Measurements from ENCODE around the gene GNG12. TPM values are rescaled to one million over a fixed set of nuclear protein-coding genes. Genes with fewer than 3 reads are reported as not detected.

GNG12 gene
- polyA plus RNA-seq, 3 donors, result 0.03 TPM; not detected in 2

GRCh38 chr1:67741121-67741520 is 92.1 kb downstream of the GNG12 start:
- Histone ChIP-seq H3K36me3 (replicated peaks in 1 of 2; ENCODE audit: control insufficient read depth in 1 of 2, insufficient read depth in 2 of 2, low read length in 2 of 2) (no peaks in the 10 kb centered on the region), H3K27me3 (ENCODE audit: control insufficient read depth in 2 of 2, insufficient read depth in 2 of 2, low read length in 2 of 2) (no peaks in the 10 kb centered on the region), H3K4me3 (replicated peaks in 1 of 3; ENCODE audit: low read depth in 2 of 3, low read length in 3 of 3) (no peak overlapping the region), H3K9me3 (replicated peaks in 1 of 2; ENCODE audit: control insufficient read depth in 1 of 2, insufficient read depth in 1 of 2, low read length in 2 of 2) (no peaks in the 10 kb centered on the region), H3K27ac (ENCODE audit: low read depth in 1 of 2, low read length in 2 of 2) (no peak overlapping the region), H3K79me2 (ENCODE audit: insufficient read depth, low read length) (no peaks in the 10 kb centered on the region), H3K9ac (ENCODE audit: insufficient read depth, low read length, poor library complexity, severe bottlenecking) (no peak overlapping the region), H2AFZ (ENCODE audit: insufficient read depth, low read depth, low read length, poor library complexity, severe bottlenecking) (no peak overlapping the region), H3K4me2 (replicated peaks; ENCODE audit: extremely low read depth, low read length, poor library complexity, severe bottlenecking) (no peak overlapping the region), H4K20me1 (ENCODE audit: insufficient read depth, low read length) (no peaks in the 10 kb centered on the region), H3K4me1 (ENCODE audit: control insufficient read depth in 1 of 2, insufficient read depth in 2 of 2, low read length in 2 of 2) (peaks cover 5 to 6% of the 10 kb centered on the region in 2 donors)
- H3K27ac Mint-ChIP-seq, result no peak overlapping the region
- WGBS (ENCODE audit: insufficient coverage), result 67% methylated on average over 2 of the region's 3 CpGs
- TF ChIP-seq CTCF (IDR thresholded peaks at IDR 0.05), result no peak
- DNase-seq, result no peak
- intact Hi-C loops (cut with micrococcal nuclease), result no loop called here
- no peaks in the 10 kb centered on the region for H3K9me3 Mint-ChIP-seq
- H3K4me3 Mint-ChIP-seq, result no peak overlapping the region
- peaks cover 0 to 1% (median 0%) of the 10 kb centered on the region in 3 donors for H3K27me3 Mint-ChIP-seq (ENCODE audit: low read depth in 3 of 3)
- H3K4me1 Mint-ChIP-seq, result peaks cover 12% of the 10 kb centered on the region
- H3K36me3 Mint-ChIP-seq, result no peaks in the 10 kb centered on the region

GRCh38 chr1:67740543-67740942 is 92.7 kb downstream of the GNG12 start:
- Histone ChIP-seq H3K36me3 (replicated peaks in 1 of 2; ENCODE audit: control insufficient read depth in 1 of 2, insufficient read depth in 2 of 2, low read length in 2 of 2) (no peaks in the 10 kb centered on the region), H3K4me2 (replicated peaks; ENCODE audit: extremely low read depth, low read length, poor library complexity, severe bottlenecking) (no peak overlapping the region), H3K79me2 (ENCODE audit: insufficient read depth, low read length) (no peaks in the 10 kb centered on the region), H3K9ac (ENCODE audit: insufficient read depth, low read length, poor library complexity, severe bottlenecking) (no peak overlapping the region), H3K9me3 (replicated peaks in 1 of 2; ENCODE audit: control insufficient read depth in 1 of 2, insufficient read depth in 1 of 2, low read length in 2 of 2) (no peaks in the 10 kb centered on the region), H3K4me1 (ENCODE audit: control insufficient read depth in 1 of 2, insufficient read depth in 2 of 2, low read length in 2 of 2) (peaks cover 11% of the 10 kb centered on the region in 2 donors), H3K4me3 (replicated peaks in 1 of 3; ENCODE audit: low read depth in 2 of 3, low read length in 3 of 3) (no peak overlapping the region), H4K20me1 (ENCODE audit: insufficient read depth, low read length) (no peaks in the 10 kb centered on the region), H3K27me3 (ENCODE audit: control insufficient read depth in 2 of 2, insufficient read depth in 2 of 2, low read length in 2 of 2) (no peaks in the 10 kb centered on the region), H3K27ac (ENCODE audit: low read depth in 1 of 2, low read length in 2 of 2) (no peak overlapping the region), H2AFZ (ENCODE audit: insufficient read depth, low read depth, low read length, poor library complexity, severe bottlenecking) (no peak overlapping the region)
- WGBS (ENCODE audit: insufficient coverage), result 33% methylated on average over 1 of the region's 3 CpGs
- Mint-ChIP-seq H3K27ac (no peak overlapping the region), H3K27me3 (ENCODE audit: low read depth in 3 of 3) (peaks cover 0 to 1% (median 0%) of the 10 kb centered on the region in 3 donors), H3K4me1 (peaks cover 18% of the 10 kb centered on the region), H3K9me3 (no peaks in the 10 kb centered on the region), H3K36me3 (no peaks in the 10 kb centered on the region), H3K4me3 (no peak overlapping the region)
- no peak for DNase-seq
- intact Hi-C loops (cut with micrococcal nuclease), result no loop called here
- no peak for TF ChIP-seq CTCF (IDR thresholded peaks at IDR 0.05)

All from CD14-positive monocyte (primary cell).